Calu3 (cell line): ENCODE data around the gene BBS7. TPM values are rescaled to one million over a fixed set of nuclear protein-coding genes. Genes with fewer than 3 reads are reported as not detected.

Experiments used
- BruUV-seq: library from RNA; stranded (reverse); fragments of 400-500 nt; replicated peaks from 2 replicates; lab custom pipeline; 2021; lab: Mats Ljungman, UMichigan
- CTCF ChIA-PET: fragments of 300-600 bp; sonication (Branson Sonifier 250); formaldehyde crosslinking; loops from one replicate; lab custom pipeline; 2022; ENCODE audit warnings: antibody characterized with exemption; lab: Charles Lee
- DNase-seq: peaks from one replicate; pipeline ENCODE4 v3.0.0; 2022
- H3K27ac Mint-ChIP-seq: one replicate; pipeline ENCODE4 v1.8.0; 2022; ENCODE audit warnings: mixed read lengths; ENCODE audit not compliant: unreplicated experiment
- H3K27me3 Mint-ChIP-seq: one replicate; pipeline ENCODE4 v1.8.0; 2022; ENCODE audit warnings: mixed read lengths; ENCODE audit not compliant: unreplicated experiment
- H3K36me3 Mint-ChIP-seq: one replicate; pipeline ENCODE4 v1.8.0; 2022; ENCODE audit warnings: mild to moderate bottlenecking, moderate library complexity, mixed read lengths; ENCODE audit not compliant: insufficient read depth, unreplicated experiment
- H3K4me1 Mint-ChIP-seq: one replicate; pipeline ENCODE4 v1.8.0; 2022; ENCODE audit warnings: mild to moderate bottlenecking, low read depth, mixed read lengths; ENCODE audit not compliant: unreplicated experiment
- H3K4me3 Mint-ChIP-seq: one replicate; pipeline ENCODE4 v1.8.0; 2022; ENCODE audit warnings: mild to moderate bottlenecking, low read depth, moderate library complexity, mixed read lengths; ENCODE audit not compliant: unreplicated experiment
- H3K9me3 Mint-ChIP-seq: one replicate; pipeline ENCODE4 v1.8.0; 2022; ENCODE audit warnings: low read depth, mixed read lengths; ENCODE audit not compliant: unreplicated experiment
- CTCF ChIP-seq: fragments of 200-600 bp; IDR thresholded peaks from one replicate; pipeline ENCODE4 v1.8.0; 2022; ENCODE audit warnings: antibody characterized with exemption; ENCODE audit not compliant: unreplicated experiment
- intact Hi-C: fragments of 100-400 bp; cut with micrococcal nuclease; formaldehyde crosslinking; loops from one replicate; pipeline ENCODE4 v1.10.0; 2022; ENCODE audit not compliant: unreplicated experiment
- total RNA-seq: library from RNA; stranded (reverse); gene quantifications from 2 replicates; pipeline ENCODE4 v1.2.3, GENCODE V29; 2022

The BBS7 gene
- total RNA-seq, 1 experiment from 2014 or later = 11.7 TPM

- peaks cover under 1% of the 10 kb centered on the region for H3K36me3 Mint-ChIP-seq
- intact Hi-C loops = no loop called here
- BruUV-seq = no TSS peak
- TF ChIP-seq CTCF = no peak
- H3K9me3 Mint-ChIP-seq = no peaks in the 10 kb centered on the region
- CTCF ChIA-PET = no interaction called here
- H3K27ac Mint-ChIP-seq = no peak overlapping the region
- H3K4me3 Mint-ChIP-seq = no peak overlapping the region
- DNase-seq = no peak
- no peaks in the 10 kb centered on the region for H3K27me3 Mint-ChIP-seq
- no peaks in the 10 kb centered on the region for H3K4me1 Mint-ChIP-seq
Observed at GRCh38 chr4:121875652-121876051, 5.4 kb upstream of the BBS7 start.

- no peak overlapping the region for H3K4me3 Mint-ChIP-seq
- DNase-seq = no peak
- no TSS peak for BruUV-seq
- H3K4me1 Mint-ChIP-seq = peaks cover 8% of the 10 kb centered on the region
- intact Hi-C loops = no loop called here
- H3K27me3 Mint-ChIP-seq = no peaks in the 10 kb centered on the region
- H3K36me3 Mint-ChIP-seq = peaks cover 15% of the 10 kb centered on the region
- CTCF ChIA-PET = no interaction called here
- no peak for TF ChIP-seq CTCF
- no peaks in the 10 kb centered on the region for H3K9me3 Mint-ChIP-seq
- H3K27ac Mint-ChIP-seq = no peak overlapping the region
Observed at GRCh38 chr4:121873604-121874003, 3.3 kb upstream of the BBS7 start.

- Mint-ChIP-seq H3K27me3 (no peaks in the 10 kb centered on the region), H3K9me3 (no peaks in the 10 kb centered on the region)
Observed at GRCh38 chr4:121863799-121864198, 6.5 kb downstream of the BBS7 start.

GRCh38 chr4:121861426-121861825 lies 8.8 kb downstream of the BBS7 start:
- intact Hi-C loops = no loop called here
- Mint-ChIP-seq H3K4me3 (no peak overlapping the region), H3K27ac (no peak overlapping the region), H3K4me1 (no peaks in the 10 kb centered on the region), H3K9me3 (no peaks in the 10 kb centered on the region), H3K36me3 (no peaks in the 10 kb centered on the region), H3K27me3 (no peaks in the 10 kb centered on the region)
- no peak for TF ChIP-seq CTCF
- no TSS peak for BruUV-seq
- no peak for DNase-seq
- CTCF ChIA-PET = no interaction called here

More at GRCh38 chr4:121863799-121864198, 6.5 kb downstream of the BBS7 start:
- CTCF ChIA-PET = no interaction called here
- DNase-seq = no peak
- BruUV-seq = no TSS peak
- intact Hi-C loops = no loop called here
- Mint-ChIP-seq H3K36me3 (no peaks in the 10 kb centered on the region), H3K4me1 (peaks cover 5% of the 10 kb centered on the region), H3K27ac (no peak overlapping the region), H3K4me3 (no peak overlapping the region)
- TF ChIP-seq CTCF = no peak
